H1 (cell line): Measurements from ENCODE around the gene NPIPB8. TPM values are rescaled to one million over a fixed set of nuclear protein-coding genes. Genes with fewer than 3 reads are reported as not detected.
"Not testable (repeated sequence)": the region's sequence is repeated elsewhere in the genome, so short reads cannot be mapped to it uniquely, and the experiment has no call there.

Experiments used
- CTCF ChIA-PET: fragments of 300-600 bp; sonication (Branson Sonifier 250); formaldehyde crosslinking; loops from one replicate; lab custom pipeline; 2021; ENCODE audit not compliant: partially characterized antibody; lab: Charles Lee
- POLR2A ChIA-PET: fragments of 300-600 bp; sonication (Branson Sonifier 250); formaldehyde crosslinking; loops from one replicate; lab custom pipeline; 2021; ENCODE audit warnings: inconsistent platforms; ENCODE audit not compliant: partially characterized antibody; lab: Charles Lee
- DNase-seq, 2 experiments: peaks; one replicate each; pipeline versions ENCODE4 v3.0.0 to v3.0.0-alpha.2; 2010 to 2022; ENCODE audit warnings: low spot score in 2 of 2, low read depth in 1 of 2, mixed read lengths in 1 of 2
- FAIRE-seq: peaks from 2 replicates; lab custom pipeline; 2011; peaks lifted over from hg19 to GRCh38; lab: Jason Lieb, UNC
- H2AFZ ChIP-seq: 2 replicates; pipeline ENCODE4 v1.8.1; 2012; ENCODE audit warnings: low read length, inconsistent platforms
- H2AK5ac ChIP-seq: 2 replicates; pipeline ENCODE4 v1.6.1; 2013; ENCODE audit warnings: low read depth, low read length
- H2BK120ac ChIP-seq: replicated peaks from 2 replicates; pipeline ENCODE3; 2013; ENCODE audit warnings: low read depth, low read length, inconsistent platforms
- H2BK12ac ChIP-seq: 2 replicates; pipeline ENCODE4 v1.6.1; 2013; ENCODE audit warnings: low read depth, low read length
- H2BK15ac ChIP-seq: 2 replicates; pipeline ENCODE4 v1.6.1; 2013; ENCODE audit warnings: low read length
- H2BK20ac ChIP-seq: 2 replicates; pipeline ENCODE4 v1.6.1; 2013; ENCODE audit warnings: low read length
- H2BK5ac ChIP-seq: 2 replicates; pipeline ENCODE4 v1.6.1; 2013; ENCODE audit warnings: low read depth, low read length
- H3K14ac ChIP-seq: 2 replicates; pipeline ENCODE4 v1.6.1; 2013; ENCODE audit warnings: inconsistent platforms; ENCODE audit not compliant: insufficient read length
- H3K18ac ChIP-seq: 2 replicates; pipeline ENCODE4 v1.6.1; 2013; ENCODE audit warnings: low read length; ENCODE audit errors: extremely low read depth
- H3K23ac ChIP-seq: 2 replicates; pipeline ENCODE4 v1.6.1; 2013; ENCODE audit warnings: inconsistent platforms; ENCODE audit not compliant: insufficient read length
- H3K23me2 ChIP-seq: 2 replicates; pipeline ENCODE4 v1.6.1; 2013; ENCODE audit warnings: low read depth, low read length
- H3K27ac ChIP-seq: 2 replicates; pipeline ENCODE4 v1.6.1; 2011; ENCODE audit warnings: low read depth, low read length, inconsistent platforms
- H3K27me3 ChIP-seq, 4 experiments: replicated peaks in 1 of 4; 1 replicate in 1 of 4; 2 replicates in 3 of 4; pipeline versions ENCODE4 v1.6.1 to v1.8.1; 2011 to 2013; ENCODE audit warnings: low read length in 3 of 4, mild to moderate bottlenecking in 3 of 4, inconsistent platforms in 2 of 4, mixed read lengths in 2 of 4, moderate library complexity in 1 of 4; ENCODE audit not compliant: control insufficient read depth in 3 of 4, insufficient read depth in 3 of 4; ENCODE audit errors: extremely low read depth in 1 of 4
- H3K36me3 ChIP-seq, 4 experiments: 2 replicates each; pipeline versions ENCODE4 v1.6.1 to v1.8.1; 2011 to 2013; ENCODE audit warnings: mild to moderate bottlenecking in 4 of 4, low read length in 3 of 4, moderate library complexity in 2 of 4, control low read depth in 1 of 4, inconsistent platforms in 1 of 4; ENCODE audit not compliant: insufficient read depth in 4 of 4, control insufficient read depth in 2 of 4
- H3K4ac ChIP-seq: replicated peaks from 2 replicates; pipeline ENCODE3; 2013; ENCODE audit warnings: low read length, low read depth, mixed read lengths, inconsistent platforms; ENCODE audit not compliant: insufficient read length
- H3K4me1 ChIP-seq, 4 experiments: replicated peaks in 1 of 4; 1 replicate in 1 of 4; 2 replicates in 3 of 4; pipeline versions ENCODE4 v1.6.1 to v1.8.1; 2011 to 2013; ENCODE audit warnings: low read length in 3 of 4, inconsistent platforms in 2 of 4, mixed read lengths in 1 of 4; ENCODE audit not compliant: insufficient read depth in 4 of 4, control insufficient read depth in 3 of 4
- H3K4me2 ChIP-seq, 2 experiments: 2 replicates each; pipeline versions ENCODE4 v1.6.1 to v1.8.1; 2011 to 2013; ENCODE audit warnings: low read depth in 2 of 2, low read length in 2 of 2, control low read depth in 1 of 2, inconsistent platforms in 1 of 2, mild to moderate bottlenecking in 1 of 2; ENCODE audit not compliant: insufficient read depth in 1 of 2
- H3K4me3 ChIP-seq, 4 experiments: fragments of 200-600, 300-600 bp in 1 of 4; sonication (generic), shearing (Covaris generic), sonication (Bioruptor Twin) in 1 of 4; 2 replicates each; pipeline versions ENCODE4 v1.5.1 to v1.8.1; 2011 to 2016; ENCODE audit warnings: low read length in 4 of 4, low read depth in 3 of 4, control low read depth in 2 of 4, inconsistent platforms in 2 of 4, mild to moderate bottlenecking in 2 of 4, mixed read lengths in 1 of 4, moderate library complexity in 1 of 4; ENCODE audit not compliant: insufficient read depth in 2 of 4; ENCODE audit errors: extremely low read depth in 1 of 4
- H3K56ac ChIP-seq: replicated peaks from 2 replicates; pipeline ENCODE3; 2013; ENCODE audit warnings: low read depth, mild to moderate bottlenecking, mixed read lengths, low read length, inconsistent platforms; ENCODE audit not compliant: insufficient read length
- H3K79me1 ChIP-seq: 2 replicates; pipeline ENCODE4 v1.6.1; 2013; ENCODE audit warnings: low read depth, low read length, control low read depth
- H3K79me2 ChIP-seq, 2 experiments: 2 replicates each; pipeline versions ENCODE4 v1.6.1 to v1.8.1; 2012 to 2013; ENCODE audit warnings: low read length in 2 of 2, mild to moderate bottlenecking in 2 of 2, inconsistent platforms in 1 of 2; ENCODE audit not compliant: insufficient read depth in 2 of 2, control insufficient read depth in 1 of 2
- H3K9ac ChIP-seq, 4 experiments: replicated peaks in 1 of 4; 1 replicate in 1 of 4; 2 replicates in 3 of 4; pipeline versions ENCODE4 v1.6.1 to v1.8.1; 2011 to 2013; ENCODE audit warnings: low read depth in 3 of 4, low read length in 3 of 4, control low read depth in 2 of 4, mild to moderate bottlenecking in 2 of 4, moderate library complexity in 2 of 4, inconsistent platforms in 1 of 4; ENCODE audit errors: extremely low read depth in 1 of 4
- H3K9me3 ChIP-seq, 2 experiments: 2 replicates each; pipeline versions ENCODE4 v1.6.1 to v1.8.1; 2012 to 2013; ENCODE audit warnings: mild to moderate bottlenecking in 2 of 2, moderate library complexity in 2 of 2, control low read depth in 1 of 2, inconsistent platforms in 1 of 2, low read depth in 1 of 2, low read length in 1 of 2, mixed read lengths in 1 of 2; ENCODE audit not compliant: insufficient read depth in 2 of 2
- H4K20me1 ChIP-seq, 2 experiments: replicated peaks in 1 of 2; 2 replicates each; pipeline versions ENCODE3 to v1.8.1; 2011 to 2013; ENCODE audit warnings: inconsistent platforms in 2 of 2, low read length in 2 of 2, mild to moderate bottlenecking in 1 of 2; ENCODE audit not compliant: insufficient read depth in 2 of 2, control insufficient read depth in 1 of 2
- H4K5ac ChIP-seq: 2 replicates; pipeline ENCODE4 v1.6.1; 2013; ENCODE audit warnings: low read length, low read depth, mixed read lengths, inconsistent platforms; ENCODE audit not compliant: insufficient read length
- H4K8ac ChIP-seq: 2 replicates; pipeline ENCODE4 v1.8.0; 2013; ENCODE audit warnings: mild to moderate bottlenecking, moderate library complexity, low read length, inconsistent platforms; ENCODE audit not compliant: insufficient read depth; ENCODE audit errors: extremely low read depth
- H4K91ac ChIP-seq: replicated peaks from 2 replicates; pipeline ENCODE3; 2013; ENCODE audit warnings: low read length, mixed read lengths, inconsistent platforms; ENCODE audit not compliant: insufficient read length
- WGBS, 2 experiments: shearing (Covaris generic) in 1 of 2; methylation state at CpG; one replicate each; pipeline versions ENCODE4 v1.1.6 to v1.1.7; 2013 to 2015; ENCODE audit warnings: low lambda C conversion rate in 2 of 2, mixed read lengths in 2 of 2, inconsistent platforms in 1 of 2, low coverage in 1 of 2, missing lambda C conversion rate in 1 of 2; ENCODE audit not compliant: insufficient replicate concordance in 2 of 2, insufficient coverage in 1 of 2, insufficient read length in 1 of 2; ENCODE audit errors: extremely low coverage in 1 of 2, missing lambda C conversion rate in 1 of 2; 5-methylcytosine and 5-hydroxymethylcytosine counted together
- polyA plus RNA-seq, 7 experiments: library from polyadenylated mRNA; depleted of rRNA in 3 of 7; stranded (reverse) in 5 of 7; unstranded in 2 of 7; fragments of >200 nt in 5 of 7; fragments of 200-250 nt in 2 of 7; gene quantifications; 1 replicate in 5 of 7; 2 replicates in 1 of 7; 4 replicates in 1 of 7; pipeline versions ENCODE4 v1.2.1 to v1.2.3, GENCODE V29; 2011 to 2013; ENCODE audit warnings: missing spikeins in 2 of 7, mixed read lengths in 2 of 7
- total RNA-seq: library from RNA; stranded (reverse); fragmentation: NEBNext Ultra II Directional; extraction: Animal tissue kit (Norgen Biotek cat#: 25700); gene quantifications from 2 replicates; pipeline ENCODE4 v1.2.1, GENCODE V29; 2021

The NPIPB8 gene
- total and polyA plus RNA-seq, 2 of the 8 experiments (the other 6 are each of a cell fraction or from before 2014, with no cell fraction given) = 0.05 TPM; not detected in 1

DNA sequence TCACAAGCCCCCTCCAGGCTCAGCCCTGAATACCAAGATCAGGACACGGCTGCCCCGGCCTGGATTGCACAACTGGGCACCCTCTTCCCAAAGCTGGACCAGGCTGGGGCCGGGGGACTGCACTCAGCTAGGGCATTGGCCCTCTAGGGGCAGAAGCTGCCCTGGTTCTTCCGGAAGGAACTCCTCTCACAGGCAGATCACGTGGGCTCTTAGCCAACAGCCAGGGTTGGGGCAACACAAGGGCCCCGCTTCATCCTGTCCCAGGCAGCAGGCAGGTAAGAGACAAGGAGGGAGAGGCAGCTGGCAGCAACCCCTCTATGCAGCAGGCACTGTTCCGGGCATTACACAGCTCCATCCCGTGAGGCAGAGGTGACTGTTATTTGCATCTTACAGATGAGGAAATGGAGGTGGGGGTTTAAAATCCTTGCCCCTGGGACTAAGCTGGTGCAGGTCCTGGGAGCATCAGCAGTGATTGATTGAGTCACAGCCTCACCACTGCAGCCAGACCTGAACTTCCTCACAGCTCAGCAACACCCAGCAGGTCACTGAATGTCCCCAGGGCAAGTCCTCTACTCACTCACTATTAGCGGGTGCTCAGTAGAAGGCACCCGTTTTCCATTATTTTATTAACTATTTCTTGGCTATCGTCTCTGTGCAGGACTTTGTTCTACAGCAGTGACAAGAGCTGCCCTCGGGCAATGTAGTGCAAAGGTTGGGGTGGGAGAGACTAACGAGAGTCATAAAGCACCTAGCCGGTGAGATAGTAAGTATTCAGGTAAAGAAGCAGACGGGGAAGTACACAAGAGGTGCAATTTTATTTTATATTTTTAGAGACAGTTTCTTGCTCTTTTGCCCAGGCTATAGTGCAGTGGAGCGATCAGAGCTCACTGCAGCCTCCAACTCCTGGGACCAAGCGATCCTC is 25.2 kb upstream of the NPIPB8 start:
- DNase-seq, CTCF ChIA-PET, H3K4me3 ChIP-seq, H3K23me2 ChIP-seq, H2BK120ac ChIP-seq, H3K9ac ChIP-seq, H3K27me3 ChIP-seq, H4K8ac ChIP-seq, H3K27ac ChIP-seq, H4K20me1 ChIP-seq, H3K4me2 ChIP-seq, H2AK5ac ChIP-seq, H4K5ac ChIP-seq, H3K56ac ChIP-seq, H3K23ac ChIP-seq, H3K14ac ChIP-seq, H2AFZ ChIP-seq, H2BK20ac ChIP-seq, H2BK5ac ChIP-seq, H3K79me2 ChIP-seq, H3K79me1 ChIP-seq, POLR2A ChIA-PET, H3K18ac ChIP-seq, FAIRE-seq, H3K4ac ChIP-seq, H3K9me3 ChIP-seq, H2BK15ac ChIP-seq, H3K36me3 ChIP-seq, H2BK12ac ChIP-seq, H4K91ac ChIP-seq: not testable (repeated sequence)
- no CpG with 5 or more reads among the region's 17 CpGs for WGBS, 2 experiments
- H3K4me1 ChIP-seq = peaks cover 0 to 16% (median 8%) of the 10 kb centered on the region in 4 experiments; a peak in 4 of 7 replicates
